Endothelial cell of umbilical vein (primary cell): ENCODE data around the gene RIMS4. TPM values are rescaled to one million over a fixed set of nuclear protein-coding genes. Genes with fewer than 3 reads are reported as not detected.

Experiments used
- BruUV-seq: library from RNA; stranded (reverse); fragments of 400-500 nt; replicated peaks from 2 replicates; lab custom pipeline; 2021; lab: Mats Ljungman, UMichigan
- CTCF ChIA-PET: fragments of 300-600, 350-600 bp; sonication (Branson Sonifier 250); formaldehyde crosslinking; loops from one replicate; lab custom pipeline; 2021; ENCODE audit warnings: antibody characterized with exemption, inconsistent platforms; lab: Charles Lee
- POLR2A ChIA-PET: fragments of 300-600, 350-600 bp; sonication (Branson Sonifier 250); formaldehyde crosslinking; loops from one replicate; lab custom pipeline; 2021; ENCODE audit warnings: antibody characterized with exemption, inconsistent platforms; lab: Charles Lee
- DNase-seq: peaks from one replicate; pipeline ENCODE4 v3.0.0-alpha.2; 2011; ENCODE audit warnings: low read depth, low spot score
- FAIRE-seq: peaks from 2 replicates; lab custom pipeline; 2011; peaks lifted over from hg19 to GRCh38; lab: Jason Lieb, UNC
- H2AFZ ChIP-seq: 2 replicates; pipeline ENCODE4 v1.6.0; 2012; ENCODE audit warnings: low read depth, low read length, control low read depth, inconsistent platforms
- H3K27ac ChIP-seq: 2 replicates; pipeline ENCODE4 v1.5.1; 2011; ENCODE audit warnings: low read depth, mild to moderate bottlenecking, control low read depth, low read length, moderate library complexity; ENCODE audit not compliant: insufficient read depth
- H3K27me3 ChIP-seq, 2 experiments: 2 replicates each; pipeline versions ENCODE4 v1.6.0 to v1.6.1; 2011; ENCODE audit warnings: low read length in 2 of 2, mixed read lengths in 1 of 2; ENCODE audit not compliant: control insufficient read depth in 2 of 2, insufficient read depth in 2 of 2
- H3K36me3 ChIP-seq, 2 experiments: 2 replicates in 1 of 2; 3 replicates in 1 of 2; pipeline ENCODE4 v1.5.1; 2011; ENCODE audit warnings: low read length in 2 of 2, mild to moderate bottlenecking in 1 of 2, moderate library complexity in 1 of 2; ENCODE audit not compliant: control insufficient read depth in 2 of 2, insufficient read depth in 2 of 2; ENCODE audit errors: extremely low read depth in 1 of 2
- H3K4me1 ChIP-seq: 3 replicates; pipeline ENCODE4 v1.5.1; 2011; ENCODE audit warnings: mild to moderate bottlenecking, low read length; ENCODE audit not compliant: control insufficient read depth, insufficient read depth; ENCODE audit errors: extremely low read depth
- H3K4me2 ChIP-seq: 2 replicates; pipeline ENCODE4 v1.6.1; 2011; ENCODE audit warnings: low read length, control low read depth, mixed read lengths; ENCODE audit not compliant: insufficient read depth
- H3K4me3 ChIP-seq, 3 experiments: fragments of 200-600 bp in 1 of 3; sonication (generic), shearing (Covaris generic) in 1 of 3; replicated peaks in 1 of 3; 2 replicates each; pipeline ENCODE4 v1.5.1; 2011 to 2016; ENCODE audit warnings: control low read depth in 3 of 3, low read length in 3 of 3, mild to moderate bottlenecking in 2 of 3, inconsistent platforms in 1 of 3, low read depth in 1 of 3, moderate library complexity in 1 of 3; ENCODE audit not compliant: insufficient read depth in 1 of 3
- H3K79me2 ChIP-seq: 2 replicates; pipeline ENCODE4 v1.6.0; 2012; ENCODE audit warnings: low read length, inconsistent platforms; ENCODE audit not compliant: control insufficient read depth, insufficient read depth
- H3K9ac ChIP-seq: replicated peaks from 2 replicates; pipeline ENCODE3; 2011; ENCODE audit warnings: low read length, control low read depth; ENCODE audit not compliant: insufficient read depth; ENCODE audit errors: extremely low read depth
- H3K9me1 ChIP-seq: replicated peaks from 3 replicates; pipeline ENCODE4 v1.6.0; 2011; ENCODE audit warnings: mild to moderate bottlenecking, low read length; ENCODE audit not compliant: control insufficient read depth, insufficient read depth; ENCODE audit errors: extremely low read depth
- H3K9me3 ChIP-seq: replicated peaks from 2 replicates; pipeline ENCODE4 v1.5.1; 2012; ENCODE audit warnings: low read length, inconsistent platforms; ENCODE audit not compliant: control insufficient read depth, insufficient read depth
- H4K20me1 ChIP-seq: replicated peaks from 2 replicates; pipeline ENCODE3; 2011; ENCODE audit warnings: mild to moderate bottlenecking, low read length; ENCODE audit not compliant: control insufficient read depth, insufficient read depth; ENCODE audit errors: extremely low read depth
- CTCF ChIP-seq, 2 donors: IDR thresholded peaks; 1 replicate in 1 of 2; 2 replicates in 1 of 2; pipeline ENCODE4 v1.5.1; 2011; ENCODE audit warnings: low read length in 2 of 2, mild to moderate bottlenecking in 2 of 2, moderate library complexity in 2 of 2, control low read depth in 1 of 2, inconsistent platforms in 1 of 2, low read depth in 1 of 2; ENCODE audit not compliant: insufficient read depth in 1 of 2; ENCODE audit errors: extremely low read depth in 1 of 2
- EZH2 ChIP-seq: IDR thresholded peaks from 2 replicates; pipeline ENCODE4 v1.6.1; 2012; ENCODE audit warnings: borderline replicate concordance, low read depth, mild to moderate bottlenecking, moderate library complexity, low read length, inconsistent platforms; ENCODE audit not compliant: severe bottlenecking
- FOS ChIP-seq: IDR thresholded peaks from 2 replicates; pipeline ENCODE4 v1.6.1; 2011; ENCODE audit warnings: mild to moderate bottlenecking, low read length, moderate library complexity, borderline replicate concordance; ENCODE audit not compliant: insufficient read depth
- GATA2 ChIP-seq: IDR thresholded peaks from 2 replicates; pipeline ENCODE4 v1.7.0; 2011; ENCODE audit warnings: low read depth, mild to moderate bottlenecking, moderate library complexity, mixed read lengths, low read length; ENCODE audit not compliant: insufficient read length, insufficient read depth
- JUN ChIP-seq: IDR thresholded peaks from 2 replicates; pipeline ENCODE4 v1.6.1; 2011; ENCODE audit warnings: borderline replicate concordance, low read depth; ENCODE audit not compliant: insufficient read length, insufficient read depth
- MYC ChIP-seq: IDR thresholded peaks from one replicate; pipeline ENCODE4 v1.6.1; 2011; ENCODE audit warnings: mild to moderate bottlenecking, low read depth, low read length
- POLR2A ChIP-seq: IDR thresholded peaks from 2 replicates; pipeline ENCODE4 v1.6.1; 2012; ENCODE audit warnings: low read depth, mild to moderate bottlenecking, control low read depth, low read length
- dilution Hi-C: fragments of 300-500 bp; cut with MboI; formaldehyde crosslinking; loops from one replicate; pipeline ENCODE4 v1.15.0; 2019; ENCODE audit warnings: low sequenced_read_pairs; ENCODE audit not compliant: extremely low pct_ligation_motif_present
- intact Hi-C: fragments of 100-400 bp; cut with micrococcal nuclease; formaldehyde crosslinking; loops from one replicate; pipeline ENCODE4 v1.10.0; 2022
- polyA plus RNA-seq, 4 experiments: library from polyadenylated mRNA; depleted of rRNA in 3 of 4; stranded (reverse) in 3 of 4; unstranded in 1 of 4; fragments of >200 nt; gene quantifications; 2 replicates each; pipeline versions ENCODE4 v1.2.1 to v1.2.3, GENCODE V29; 2011 to 2012; ENCODE audit warnings: missing spikeins in 1 of 4
- total RNA-seq: library from RNA; stranded (reverse); gene quantifications from 2 replicates; pipeline ENCODE4 v1.2.3, GENCODE V29; 2021

The RIMS4 gene
- total and polyA plus RNA-seq, 2 donors (not counting 3 experiments of a cell fraction or from before 2014, with no cell fraction given), result not detected

GRCh38 chr20:44830995-44831394, 20.6 kb upstream of the RIMS4 start:
- H3K4me2 ChIP-seq, result no peak overlapping the region
- DNase-seq (no peak), FAIRE-seq (peak; percentile 35)
- no peaks in the 10 kb centered on the region for H4K20me1 ChIP-seq
- no peaks in the 10 kb centered on the region for H3K9me3 ChIP-seq
- intact Hi-C loops, result no loop called here
- no peaks in the 10 kb centered on the region for H3K9me1 ChIP-seq
- dilution Hi-C loops, result no loop called here
- no peaks in the 10 kb centered on the region for H3K36me3 ChIP-seq
- ChIA-PET CTCF (interaction anchor here (1.0 to 1.6 kb wide), 2 partner anchors 9 to 13 kb away, joined by 4 to 5 read pairs; no protein-coding TSS in a partner anchor), POLR2A (no interaction called here)
- no peak overlapping the region for H3K27ac ChIP-seq
- no peaks in the 10 kb centered on the region for H3K79me2 ChIP-seq
- TF ChIP-seq MYC, result no peak
- TF ChIP-seq GATA2, result no peak
- TF ChIP-seq FOS, result no peak
- no peak for TF ChIP-seq JUN
- TF ChIP-seq CTCF (IDR thresholded peaks at IDR 0.05; ENCODE audit: extremely low read depth in 1 of 2, insufficient read depth in 1 of 2, low read depth in 1 of 2, low read length in 2 of 2), result no peak
- no peak for TF ChIP-seq EZH2
- no peak for TF ChIP-seq POLR2A
- no peak overlapping the region for H3K4me3 ChIP-seq
- H2AFZ ChIP-seq, result no peak overlapping the region
- no peaks in the 10 kb centered on the region for H3K4me1 ChIP-seq
- no TSS peak for BruUV-seq
- H3K27me3 ChIP-seq, result peaks cover 2 to 6% of the 10 kb centered on the region in 2 experiments
- no peak overlapping the region for H3K9ac ChIP-seq
